ENCODE measurements around the gene SDHB. TPM values are rescaled to one million over a fixed set of nuclear protein-coding genes. Genes with fewer than 3 reads are reported as not detected.

SDHB gene
- polyA plus RNA-seq, 1 of the 3 experiments (the other 2 are of a cell fraction): 128 TPM

- Histone ChIP-seq H3K4me2 (peak overlapping the region; percentile 47; the same call in 1 of the 2 replicates), H3K4me3 (ENCODE audit: low read depth in 2 of 2, low read length in 1 of 2) (no peak overlapping the region), H3K9me2 (no peaks in the 10 kb centered on the region), H3K9me3 (no peaks in the 10 kb centered on the region), H4K20me1 (ENCODE audit: insufficient read depth) (no peaks in the 10 kb centered on the region), H3F3A (replicated peaks; ENCODE audit: insufficient read depth) (peaks cover 19% of the 10 kb centered on the region), H3K27ac (ENCODE audit: low read depth in 2 of 2, low read length in 1 of 2) (peak overlapping the region; percentile 64 to 79), H2AFZ (ENCODE audit: low read depth) (no peak overlapping the region), H3K4me1 (ENCODE audit: control insufficient read depth in 1 of 2, insufficient read depth in 2 of 2, low read depth in 1 of 2, low read length in 1 of 2) (peaks cover 13 to 14% of the 10 kb centered on the region in 2 experiments; a peak in 2 of 4 replicates), H3K79me2 (ENCODE audit: insufficient read depth) (peaks cover 9% of the 10 kb centered on the region; the same call in 1 of the 2 replicates), H3K27me3 (ENCODE audit: insufficient read depth) (no peaks in the 10 kb centered on the region), H3K36me3 (replicated peaks in 1 of 2; ENCODE audit: control insufficient read depth in 1 of 2, insufficient read depth in 2 of 2, low read length in 1 of 2) (peaks cover 3 to 8% of the 10 kb centered on the region in 2 experiments), H3K9ac (peak overlapping the region; percentile 1; the same call in 1 of the 2 replicates)
- peak; percentile 76 for DNase-seq
- ChIA-PET POLR2A (interaction anchor here (0.7 to 1.0 kb wide), 4 partner anchors 15 to 24 kb away, joined by 3 to 5 read pairs (median 4); no protein-coding TSS in a partner anchor), CTCF (interaction anchor here (1.1 to 4.0 kb wide), 5 partner anchors 18 to 26 kb away, joined by 3 to 38 read pairs (median 4); no protein-coding TSS in a partner anchor)
- 12% methylated on average over 4 of the region's 7 CpGs for WGBS (ENCODE audit: low lambda C conversion rate)
- TF ChIP-seq USF1 (IDR thresholded peaks at IDR 0.05; ENCODE audit: borderline replicate concordance, low read depth): 0 out of 2 replicates have a peak, but pooled peaks have one; percentile 25
- no peak for TF ChIP-seq TAF1 (IDR thresholded peaks at IDR 0.05; ENCODE audit: borderline replicate concordance, low read depth, low read length)
- no peak for TF ChIP-seq GABPA (IDR thresholded peaks at IDR 0.05; ENCODE audit: low read depth)
- no peak for TF ChIP-seq FOXJ3 (CRISPR knock-in tag; IDR thresholded peaks at IDR 0.05)
- TF ChIP-seq ELF1 (IDR thresholded peaks at IDR 0.05): no peak
- TF ChIP-seq REST (IDR thresholded peaks at IDR 0.05; ENCODE audit: low read depth, low read length): peak; percentile 20; the same call in 1 of the 2 replicates
- TF ChIP-seq RAD21 (IDR thresholded peaks at IDR 0.05; ENCODE audit: low read length): no peak
- peak; percentile 25 to 62; a peak in 2 of 4 replicates for TF ChIP-seq EP300 (IDR thresholded peaks at IDR 0.05; ENCODE audit: borderline replicate concordance in 1 of 2, low read depth in 1 of 2, low read length in 1 of 2)
- TF ChIP-seq SIN3A (IDR thresholded peaks at IDR 0.05; ENCODE audit: borderline replicate concordance, low read depth, low read length): no peak
- TF ChIP-seq POLR2AphosphoS5 (IDR thresholded peaks at IDR 0.05; ENCODE audit: low read depth, low read length): no peak
- peak; percentile 68 for TF ChIP-seq JUND (IDR thresholded peaks at IDR 0.05)
- no peak for TF ChIP-seq NRF1 (IDR thresholded peaks at IDR 0.05; ENCODE audit: low read depth, low read length)
- TF ChIP-seq IRF3 (IDR thresholded peaks at IDR 0.05; ENCODE audit: low read depth, low read length): no peak
- no peak for TF ChIP-seq CHD2 (IDR thresholded peaks at IDR 0.05; ENCODE audit: low read length, partially characterized antibody)
- TF ChIP-seq FOSL2 (IDR thresholded peaks at IDR 0.05; ENCODE audit: borderline replicate concordance, low read depth): peak; percentile 45
- TF ChIP-seq CTCF (IDR thresholded peaks at IDR 0.05): no peak
- no peak for TF ChIP-seq RFX5 (IDR thresholded peaks at IDR 0.05; ENCODE audit: low read length)
- no peak for TF ChIP-seq EZH2phosphoT487 (IDR thresholded peaks at IDR 0.05; ENCODE audit: borderline replicate concordance, low read depth)
- TF ChIP-seq SMC3 (IDR thresholded peaks at IDR 0.05; ENCODE audit: low read depth, low read length): no peak
- no peak for TF ChIP-seq GATA2 (CRISPR knock-in tag; IDR thresholded peaks at IDR 0.05)
- peak; percentile 90 for TF ChIP-seq TCF12 (IDR thresholded peaks at IDR 0.05)
- TF ChIP-seq RCOR1 (IDR thresholded peaks at IDR 0.05; ENCODE audit: low read length): no peak
- 0 out of 2 replicates have a peak, but pooled peaks have one; percentile 24 for TF ChIP-seq MEF2A (IDR thresholded peaks at IDR 0.05; ENCODE audit: borderline replicate concordance, low read depth)
- no peak for TF ChIP-seq YY1 (IDR thresholded peaks at IDR 0.05; ENCODE audit: low read depth)
- TF ChIP-seq RXRA (IDR thresholded peaks at IDR 0.05; ENCODE audit: borderline replicate concordance, low read depth): no peak; the same call in 1 of the 2 replicates
These were observed 69.1 kb downstream of the SDHB start for GRCh38 chr1:16984717-16985116.
